Fibroblast of lung (primary cell): ENCODE measurements around the gene MICU1. TPM values are rescaled to one million over a fixed set of nuclear protein-coding genes. Genes with fewer than 3 reads are reported as not detected.

Experiments used
- DNase-seq, 2 donors: peaks; one replicate each; pipeline versions ENCODE4 v3.0.0 to v3.0.0-alpha.2; 2010; ENCODE audit warnings: low read depth in 2 of 2
- H2AFZ ChIP-seq: 2 replicates; pipeline ENCODE4 v1.5.1; 2012; ENCODE audit warnings: low read length, control low read depth, inconsistent platforms
- H3K27ac ChIP-seq: 2 replicates; pipeline ENCODE4 v1.5.1; 2011; ENCODE audit warnings: low read length, control low read depth; ENCODE audit not compliant: insufficient read depth
- H3K27me3 ChIP-seq: 2 replicates; pipeline ENCODE4 v1.5.1; 2011; ENCODE audit warnings: mild to moderate bottlenecking, low read length; ENCODE audit not compliant: control insufficient read depth, insufficient read depth
- H3K36me3 ChIP-seq: 2 replicates; pipeline ENCODE4 v1.5.1; 2011; ENCODE audit warnings: low read length; ENCODE audit not compliant: control insufficient read depth, insufficient read depth
- H3K4me1 ChIP-seq: 2 replicates; pipeline ENCODE4 v1.5.1; 2011; ENCODE audit warnings: low read length; ENCODE audit not compliant: control insufficient read depth, insufficient read depth; ENCODE audit errors: extremely low read depth
- H3K4me2 ChIP-seq: 2 replicates; pipeline ENCODE4 v1.5.1; 2011; ENCODE audit warnings: low read length, control low read depth; ENCODE audit not compliant: insufficient read depth; ENCODE audit errors: extremely low read depth
- H3K4me3 ChIP-seq, 4 experiments: fragments of 200-600 bp in 1 of 4; sonication (generic) in 1 of 4; replicated peaks in 1 of 4; 2 replicates each; pipeline ENCODE4 v1.5.1; 2011 to 2016; ENCODE audit warnings: low read length in 4 of 4, low read depth in 3 of 4, mild to moderate bottlenecking in 3 of 4, control low read depth in 2 of 4, inconsistent platforms in 1 of 4, mixed read lengths in 1 of 4; ENCODE audit not compliant: insufficient read depth in 1 of 4; ENCODE audit errors: control extremely low read depth in 1 of 4
- H3K79me2 ChIP-seq: 2 replicates; pipeline ENCODE4 v1.5.1; 2012; ENCODE audit warnings: mild to moderate bottlenecking, low read length, inconsistent platforms; ENCODE audit not compliant: control insufficient read depth, insufficient read depth
- H3K9ac ChIP-seq: 2 replicates; pipeline ENCODE4 v1.5.1; 2011; ENCODE audit warnings: mild to moderate bottlenecking, low read length, control low read depth; ENCODE audit not compliant: insufficient read depth
- H3K9me3 ChIP-seq: 2 replicates; pipeline ENCODE4 v1.5.1; 2012; ENCODE audit warnings: low read depth, low read length; ENCODE audit not compliant: control insufficient read depth, insufficient read depth
- H4K20me1 ChIP-seq: 2 replicates; pipeline ENCODE4 v1.5.1; 2011; ENCODE audit warnings: low read length; ENCODE audit not compliant: control insufficient read depth, insufficient read depth; ENCODE audit errors: extremely low read depth
- EZH2 ChIP-seq: IDR thresholded peaks from 2 replicates; pipeline ENCODE4 v1.5.1; 2012; ENCODE audit warnings: low read length, control low read depth, mild to moderate bottlenecking; ENCODE audit errors: missing control alignments
- polyA plus RNA-seq, 2 donors: library from polyadenylated mRNA; depleted of rRNA in 1 of 2; stranded (reverse) in 1 of 2; unstranded in 1 of 2; fragments of >200 nt; gene quantifications; 2 replicates each; pipeline ENCODE4 v1.2.1, GENCODE V29; 2011 to 2012; ENCODE audit warnings: missing spikeins in 1 of 2
- total RNA-seq: library from RNA; depleted of rRNA; stranded (reverse); fragments of >200 nt; gene quantifications from 2 replicates; pipeline ENCODE4 v1.2.1, GENCODE V29; 2014
- TF ChIP-seq, protein P1 (sequence below), 2 donors: IDR thresholded peaks in 1 of 2; conservative IDR thresholded peaks in 1 of 2; 1 replicate in 1 of 2; 2 replicates in 1 of 2; pipeline ENCODE4 v1.5.1; 2011 to 2012; ENCODE audit warnings: low read length in 2 of 2, control low read depth in 1 of 2, inconsistent platforms in 1 of 2, low read depth in 1 of 2, mild to moderate bottlenecking in 1 of 2

MICU1 gene
- total and polyA plus RNA-seq, 2 donors (not counting 1 experiment from before 2014, with no cell fraction given), result 83.2 to 83.3 TPM

DNA sequence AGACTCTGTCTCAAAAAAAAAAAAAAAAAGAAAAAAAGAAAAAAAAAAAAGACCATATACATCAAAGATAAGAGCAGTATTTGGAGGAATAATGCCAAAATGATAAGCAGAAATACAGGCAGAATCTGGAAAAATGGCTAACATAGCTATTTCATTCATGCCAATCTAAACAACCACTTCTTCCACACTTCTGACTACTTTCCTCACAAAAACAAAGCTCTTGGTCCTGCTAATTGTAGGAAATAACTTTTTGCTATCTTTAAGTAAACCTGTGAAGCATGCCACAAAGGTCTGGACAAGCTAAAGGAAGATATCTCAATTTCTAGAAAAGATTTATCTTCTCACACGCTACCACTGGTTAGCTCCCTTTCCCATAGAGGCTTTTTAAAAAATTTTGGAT, 30.4 kb downstream of the MICU1 start:
- H3K4me3 ChIP-seq, result no peak overlapping the region
- no peak overlapping the region for H3K4me2 ChIP-seq
- H3K9me3 ChIP-seq, result no peaks in the 10 kb centered on the region
- H3K36me3 ChIP-seq, result no peaks in the 10 kb centered on the region
- H3K27me3 ChIP-seq, result no peaks in the 10 kb centered on the region
- DNase-seq, result no peak
- TF ChIP-seq EZH2, result no peak
- TF ChIP-seq, protein P1, sequence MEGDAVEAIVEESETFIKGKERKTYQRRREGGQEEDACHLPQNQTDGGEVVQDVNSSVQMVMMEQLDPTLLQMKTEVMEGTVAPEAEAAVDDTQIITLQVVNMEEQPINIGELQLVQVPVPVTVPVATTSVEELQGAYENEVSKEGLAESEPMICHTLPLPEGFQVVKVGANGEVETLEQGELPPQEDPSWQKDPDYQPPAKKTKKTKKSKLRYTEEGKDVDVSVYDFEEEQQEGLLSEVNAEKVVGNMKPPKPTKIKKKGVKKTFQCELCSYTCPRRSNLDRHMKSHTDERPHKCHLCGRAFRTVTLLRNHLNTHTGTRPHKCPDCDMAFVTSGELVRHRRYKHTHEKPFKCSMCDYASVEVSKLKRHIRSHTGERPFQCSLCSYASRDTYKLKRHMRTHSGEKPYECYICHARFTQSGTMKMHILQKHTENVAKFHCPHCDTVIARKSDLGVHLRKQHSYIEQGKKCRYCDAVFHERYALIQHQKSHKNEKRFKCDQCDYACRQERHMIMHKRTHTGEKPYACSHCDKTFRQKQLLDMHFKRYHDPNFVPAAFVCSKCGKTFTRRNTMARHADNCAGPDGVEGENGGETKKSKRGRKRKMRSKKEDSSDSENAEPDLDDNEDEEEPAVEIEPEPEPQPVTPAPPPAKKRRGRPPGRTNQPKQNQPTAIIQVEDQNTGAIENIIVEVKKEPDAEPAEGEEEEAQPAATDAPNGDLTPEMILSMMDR (conservative IDR thresholded peaks at IDR 0.05 in 1 of 2, IDR thresholded peaks at IDR 0.05 in 1 of 2; ENCODE audit: low read depth in 1 of 2, low read length in 2 of 2), result no peak
- no peak overlapping the region for H2AFZ ChIP-seq
- H3K9ac ChIP-seq, result no peak overlapping the region
- H3K4me1 ChIP-seq, result no peaks in the 10 kb centered on the region
- H3K79me2 ChIP-seq, result peaks cover 2% of the 10 kb centered on the region
- H4K20me1 ChIP-seq, result no peaks in the 10 kb centered on the region
- H3K27ac ChIP-seq, result no peak overlapping the region

DNA sequence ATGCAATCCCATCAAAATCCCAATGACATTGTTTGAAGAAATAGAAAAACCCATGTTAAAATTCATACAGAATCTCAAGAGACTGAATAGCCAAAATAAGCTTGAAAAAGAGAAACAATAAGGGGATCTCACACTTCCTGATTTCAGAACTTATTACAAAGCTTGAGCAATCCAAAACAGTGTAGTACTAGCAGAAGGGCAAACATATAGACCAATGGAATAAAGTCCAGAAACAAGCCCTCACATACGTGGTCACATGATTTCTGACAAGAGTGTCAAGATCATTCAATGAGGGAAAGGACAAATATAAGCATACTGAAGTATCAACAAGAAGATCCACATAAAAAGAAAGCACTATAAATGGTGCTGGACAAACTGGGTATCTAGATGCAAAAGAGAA, 31.9 kb downstream of the MICU1 start:
- no peak overlapping the region for H3K4me3 ChIP-seq
- H2AFZ ChIP-seq, result no peak overlapping the region
- no peak overlapping the region for H3K9ac ChIP-seq
- no peaks in the 10 kb centered on the region for H3K4me1 ChIP-seq
- no peak overlapping the region for H3K27ac ChIP-seq
- DNase-seq, result no peak
- no peaks in the 10 kb centered on the region for H3K9me3 ChIP-seq
- H3K4me2 ChIP-seq, result no peak overlapping the region
- no peaks in the 10 kb centered on the region for H3K27me3 ChIP-seq
- no peaks in the 10 kb centered on the region for H4K20me1 ChIP-seq
- no peaks in the 10 kb centered on the region for H3K36me3 ChIP-seq
- H3K79me2 ChIP-seq, result peaks cover 2% of the 10 kb centered on the region
- TF ChIP-seq EZH2, result no peak
- TF ChIP-seq, protein P1 (conservative IDR thresholded peaks at IDR 0.05 in 1 of 2, IDR thresholded peaks at IDR 0.05 in 1 of 2; ENCODE audit: low read depth in 1 of 2, low read length in 2 of 2), result no peak

DNA sequence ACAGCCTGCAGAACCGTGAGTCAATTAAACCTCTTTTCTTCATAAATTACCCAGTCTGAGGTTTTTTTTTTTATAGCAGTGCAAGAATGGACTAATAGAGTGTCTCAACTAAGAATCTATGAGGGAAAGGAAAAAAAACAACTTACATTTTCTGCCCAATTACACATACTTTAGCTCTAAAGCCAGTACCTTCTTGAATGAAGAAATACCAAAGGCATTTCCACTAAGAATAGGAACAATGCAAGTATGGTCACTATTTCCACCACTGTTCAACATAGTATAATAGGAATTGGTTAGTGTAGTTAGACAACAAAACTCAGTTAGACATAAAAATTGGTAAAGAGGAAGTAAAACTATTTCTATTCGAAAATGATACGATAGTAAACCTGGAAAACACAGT, 37.6 kb downstream of the MICU1 start:
- H2AFZ ChIP-seq, result no peak overlapping the region
- no peak overlapping the region for H3K9ac ChIP-seq
- H3K27ac ChIP-seq, result no peak overlapping the region
- no peak overlapping the region for H3K4me3 ChIP-seq
- H3K4me2 ChIP-seq, result no peak overlapping the region
- no peaks in the 10 kb centered on the region for H3K4me1 ChIP-seq
- H4K20me1 ChIP-seq, result no peaks in the 10 kb centered on the region
- peak in 1 of 2 donors; percentile 60 for DNase-seq
- H3K79me2 ChIP-seq, result peaks cover 3% of the 10 kb centered on the region
- TF ChIP-seq, protein P1 (conservative IDR thresholded peaks at IDR 0.05 in 1 of 2, IDR thresholded peaks at IDR 0.05 in 1 of 2; ENCODE audit: low read depth in 1 of 2, low read length in 2 of 2), result no peak
- TF ChIP-seq EZH2, result no peak
- no peaks in the 10 kb centered on the region for H3K36me3 ChIP-seq
- H3K27me3 ChIP-seq, result no peaks in the 10 kb centered on the region
- no peaks in the 10 kb centered on the region for H3K9me3 ChIP-seq
